Measurements from ENCODE around the gene ZNF282.

ZNF282 gene

GRCh38 chr7:149188637-149189259, 6.6 kb upstream of the ZNF282 start:
- TF ChIP-seq CTCF (IDR thresholded peaks at IDR 0.05; ENCODE audit: extremely low read depth, insufficient read depth, missing control alignments): no peak
- no peak for DNase-seq (ENCODE audit: low spot score)
- in situ Hi-C loops (cut with MboI; ENCODE audit: low pct_unique_long_range_greater_than_20kb, low sequenced_read_pairs, unreplicated experiment): no loop called here

DNA sequence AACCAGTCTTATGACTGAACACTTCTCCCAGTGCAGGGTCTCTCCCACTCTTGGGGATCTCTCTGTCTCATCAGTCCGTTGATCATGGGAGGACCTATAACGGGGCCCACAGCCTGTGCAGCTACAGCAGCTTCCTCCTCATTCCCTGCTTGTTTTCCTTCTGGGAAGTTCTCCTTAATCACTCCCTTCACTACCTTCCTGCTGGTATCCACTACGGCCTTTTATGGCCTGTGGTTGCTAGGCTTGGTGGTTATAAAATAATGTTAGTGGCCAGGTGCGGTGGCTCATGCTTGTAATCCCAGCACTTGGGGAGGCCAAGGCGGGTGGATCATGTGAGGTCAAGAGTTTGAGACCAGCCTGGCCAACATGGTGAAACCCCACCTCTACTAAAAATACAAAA, 3.5 kb upstream of the ZNF282 start:
- no peak for TF ChIP-seq CTCF (IDR thresholded peaks at IDR 0.05; ENCODE audit: extremely low read depth, insufficient read depth, missing control alignments)
- no peak for DNase-seq (ENCODE audit: low spot score)
- in situ Hi-C loops (cut with MboI; ENCODE audit: low pct_unique_long_range_greater_than_20kb, low sequenced_read_pairs, unreplicated experiment): no loop called here

- in situ Hi-C loops (cut with MboI; ENCODE audit: low pct_unique_long_range_greater_than_20kb, low sequenced_read_pairs, unreplicated experiment): no loop called here
- DNase-seq (ENCODE audit: low spot score): no peak
- no peak for TF ChIP-seq CTCF (IDR thresholded peaks at IDR 0.05; ENCODE audit: extremely low read depth, insufficient read depth, missing control alignments)
Measured at GRCh38 chr7:149194799-149195179, 557 bp upstream of the ZNF282 start.

DNA sequence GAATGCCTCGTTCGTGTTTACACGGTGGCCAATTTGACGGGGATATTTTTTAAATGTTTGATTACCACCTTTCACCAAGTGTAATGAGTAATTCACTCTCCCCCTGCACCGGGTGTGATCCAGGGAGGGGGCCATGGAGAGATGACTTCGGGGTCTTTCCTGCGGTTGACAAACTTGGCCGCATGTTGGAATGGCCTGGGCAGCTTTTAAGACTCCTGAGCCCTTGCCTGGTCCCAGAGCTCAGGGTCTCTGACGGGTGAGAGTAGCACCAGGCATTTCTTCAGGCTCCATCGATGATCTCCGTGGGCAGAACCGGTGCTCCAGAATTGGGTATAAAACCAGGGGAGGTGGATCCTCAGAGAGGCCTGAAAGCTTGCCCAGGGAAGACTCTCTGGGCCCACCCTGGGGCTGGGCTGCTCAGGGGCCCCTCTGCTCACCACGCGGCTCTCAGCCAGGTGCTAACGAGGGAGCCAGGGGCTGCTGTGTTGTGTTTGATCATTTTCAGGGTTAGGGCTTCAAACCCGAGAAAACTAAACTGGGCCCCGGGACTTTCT, 882 bp downstream of the ZNF282 start:
- in situ Hi-C loops (cut with MboI; ENCODE audit: low pct_unique_long_range_greater_than_20kb, low sequenced_read_pairs, unreplicated experiment): no loop called here
- no peak for TF ChIP-seq CTCF (IDR thresholded peaks at IDR 0.05; ENCODE audit: extremely low read depth, insufficient read depth, missing control alignments)
- peak; percentile 40 for DNase-seq (ENCODE audit: low spot score)

DNA sequence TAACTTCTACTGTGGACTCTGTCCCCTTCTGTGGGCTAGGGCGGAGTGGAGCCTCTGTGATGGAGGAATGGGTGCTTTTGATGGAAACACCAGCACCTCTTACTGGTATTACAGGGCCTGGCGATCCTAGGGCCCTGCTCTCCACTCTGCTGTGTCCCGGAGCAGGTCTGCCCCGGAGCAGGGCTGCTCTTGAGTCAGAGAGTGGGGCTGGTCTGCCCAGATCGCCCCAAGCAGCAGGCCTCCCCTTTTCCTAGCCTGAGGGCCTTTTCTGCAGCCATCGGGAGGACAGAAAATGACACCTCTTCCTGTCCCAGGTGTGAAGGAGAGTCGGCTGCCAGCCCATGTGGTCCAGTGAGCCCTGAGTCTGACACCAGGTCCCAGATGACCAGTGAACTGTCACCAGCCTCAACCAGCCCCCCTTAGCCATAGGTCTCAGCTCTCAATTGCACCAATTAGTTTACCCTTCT, 1.4 kb downstream of the ZNF282 start:
- in situ Hi-C loops (cut with MboI; ENCODE audit: low pct_unique_long_range_greater_than_20kb, low sequenced_read_pairs, unreplicated experiment): no loop called here
- DNase-seq (ENCODE audit: low spot score): no peak
- TF ChIP-seq CTCF (IDR thresholded peaks at IDR 0.05; ENCODE audit: extremely low read depth, insufficient read depth, missing control alignments): no peak

- TF ChIP-seq CTCF (IDR thresholded peaks at IDR 0.05; ENCODE audit: extremely low read depth, insufficient read depth, missing control alignments): no peak
- no peak for DNase-seq (ENCODE audit: low spot score)
- in situ Hi-C loops (cut with MboI; ENCODE audit: low pct_unique_long_range_greater_than_20kb, low sequenced_read_pairs, unreplicated experiment): no loop called here
Measured at GRCh38 chr7:149197675-149198074, 2.3 kb downstream of the ZNF282 start.

Measured in GM13977 (cell line).